Osteocyte (in vitro differentiated cells): ENCODE measurements around the gene GFOD2. TPM values are rescaled to one million over a fixed set of nuclear protein-coding genes. Genes with fewer than 3 reads are reported as not detected.

Experiments
- DNase-seq: peaks from one replicate; pipeline ENCODE4 v3.0.0; 2021; ENCODE audit warnings: mixed read lengths; ENCODE audit not compliant: unreplicated experiment; ENCODE audit errors: extremely low spot score
- H3K27ac Mint-ChIP-seq: one replicate; pipeline ENCODE4 v1.8.0; 2021; ENCODE audit warnings: mild to moderate bottlenecking, mixed read lengths; ENCODE audit not compliant: unreplicated experiment
- H3K27me3 Mint-ChIP-seq: one replicate; pipeline ENCODE4 v1.8.0; 2021; ENCODE audit warnings: mixed read lengths; ENCODE audit not compliant: unreplicated experiment
- H3K36me3 Mint-ChIP-seq: one replicate; pipeline ENCODE4 v1.8.0; 2021; ENCODE audit warnings: mixed read lengths; ENCODE audit not compliant: unreplicated experiment
- H3K4me1 Mint-ChIP-seq: one replicate; pipeline ENCODE4 v1.8.0; 2021; ENCODE audit warnings: mixed read lengths; ENCODE audit not compliant: unreplicated experiment
- H3K4me3 Mint-ChIP-seq: one replicate; pipeline ENCODE4 v1.8.0; 2021; ENCODE audit warnings: mild to moderate bottlenecking, moderate library complexity, mixed read lengths; ENCODE audit not compliant: unreplicated experiment
- H3K9me3 Mint-ChIP-seq: one replicate; pipeline ENCODE4 v1.8.0; 2021; ENCODE audit warnings: mixed read lengths; ENCODE audit not compliant: unreplicated experiment
- CTCF ChIP-seq: fragments of 200-600 bp; sonication (generic); IDR thresholded peaks from 2 replicates; pipeline ENCODE4 v1.5.0; 2021; ENCODE audit warnings: antibody characterized with exemption, mild to moderate bottlenecking, moderate library complexity
- total RNA-seq: library from RNA; stranded (reverse); gene quantifications from 2 replicates; pipeline ENCODE4 v1.2.1, GENCODE V29; 2021

The GFOD2 gene
- total RNA-seq, 1 donor from 2014 or later = 22.2 TPM

- H3K27ac Mint-ChIP-seq = peak within 1 kb of the TSS; percentile 68
- peaks cover 22% of the 10 kb centered on the region for H3K4me1 Mint-ChIP-seq
- DNase-seq = peak; percentile 89
- H3K9me3 Mint-ChIP-seq = no peaks in the 10 kb centered on the region
- peaks cover 6% of the 10 kb centered on the region for H3K36me3 Mint-ChIP-seq
- TF ChIP-seq CTCF = no peak
- no peaks in the 10 kb centered on the region for H3K27me3 Mint-ChIP-seq
- H3K4me3 Mint-ChIP-seq = peak within 1 kb of the TSS; percentile 82
Measured at GRCh38 chr16:67666559-67667452, 52.3 kb downstream of the GFOD2 start, which contains the start of the genes C16orf86 and ENKD1. TSS of gene C16orf86 (plus strand) at chr16:67666814. CDS start at chr16:67666971, 157 bp downstream. TSS of gene ENKD1 (minus strand) at chr16:67666750. CDS start at chr16:67666442, 308 bp downstream.

GRCh38 chr16:67666032-67666551 is 53.0 kb downstream of the GFOD2 start:
- Mint-ChIP-seq H3K27ac (peak overlapping the region; percentile 18), H3K36me3 (peaks cover 6% of the 10 kb centered on the region), H3K9me3 (no peaks in the 10 kb centered on the region), H3K4me3 (peak overlapping the region; percentile 68), H3K4me1 (peaks cover 27% of the 10 kb centered on the region), H3K27me3 (no peaks in the 10 kb centered on the region)
- no peak for TF ChIP-seq CTCF
- peak; percentile 85 for DNase-seq

- H3K9me3 Mint-ChIP-seq = no peaks in the 10 kb centered on the region
- peaks cover 6% of the 10 kb centered on the region for H3K36me3 Mint-ChIP-seq
- peak overlapping the region; percentile 68 for H3K4me3 Mint-ChIP-seq
- H3K27ac Mint-ChIP-seq = peak overlapping the region; percentile 31
- peaks cover 28% of the 10 kb centered on the region for H3K4me1 Mint-ChIP-seq
- no peaks in the 10 kb centered on the region for H3K27me3 Mint-ChIP-seq
- TF ChIP-seq CTCF = no peak
- no peak for DNase-seq
Measured at GRCh38 chr16:67665598-67665997, 53.5 kb downstream of the GFOD2 start.

GRCh38 chr16:67664871-67665270 is 54.2 kb downstream of the GFOD2 start:
- H3K27me3 Mint-ChIP-seq = no peaks in the 10 kb centered on the region
- no peak for TF ChIP-seq CTCF
- H3K9me3 Mint-ChIP-seq = no peaks in the 10 kb centered on the region
- DNase-seq = no peak
- H3K4me3 Mint-ChIP-seq = no peak overlapping the region
- peaks cover 28% of the 10 kb centered on the region for H3K4me1 Mint-ChIP-seq
- H3K36me3 Mint-ChIP-seq = peaks cover 6% of the 10 kb centered on the region
- H3K27ac Mint-ChIP-seq = peak overlapping the region; percentile 31

GRCh38 chr16:67664258-67664657 is 54.9 kb downstream of the GFOD2 start:
- H3K36me3 Mint-ChIP-seq = peaks cover 6% of the 10 kb centered on the region
- H3K4me3 Mint-ChIP-seq = no peak overlapping the region
- TF ChIP-seq CTCF = no peak
- no peak overlapping the region for H3K27ac Mint-ChIP-seq
- DNase-seq = no peak
- peaks cover 32% of the 10 kb centered on the region for H3K4me1 Mint-ChIP-seq
- H3K27me3 Mint-ChIP-seq = no peaks in the 10 kb centered on the region
- no peaks in the 10 kb centered on the region for H3K9me3 Mint-ChIP-seq
